Right lobe of liver (tissue), 6 donors: Measurements from ENCODE around the gene FBXO2. TPM values are rescaled to one million over a fixed set of nuclear protein-coding genes. Genes with fewer than 3 reads are reported as not detected.

ENCODE experiments used
- ATAC-seq, 4 donors: fragments of 200-7000 bp; cut with Tn5 transposase; one replicate each; pipeline ENCODE4 v1.9.1; 2020; ENCODE audit warnings: mild to moderate bottlenecking in 4 of 4, moderate library complexity in 4 of 4
- DNase-seq, 3 donors: peaks; one replicate each; pipeline ENCODE4 v3.0.0-alpha.2; 2020
- H3K27ac ChIP-seq, 3 donors: fragments of 200-600 bp; one replicate each; pipeline ENCODE4 v1.8.0; 2022
- H3K27me3 ChIP-seq, 2 donors: fragments of 200-600 bp; one replicate each; pipeline ENCODE4 v1.8.0; 2022
- H3K36me3 ChIP-seq, 4 donors: fragments of 200-600 bp; sonication (generic) in 1 of 4; one replicate each; pipeline versions ENCODE4 v1.5.1 to v1.8.0; 2017 to 2022; ENCODE audit warnings: control low read depth in 1 of 4
- H3K4me1 ChIP-seq, 4 donors: fragments of 200-600 bp; sonication (generic) in 1 of 4; one replicate each; pipeline versions ENCODE4 v1.5.1 to v1.8.0; 2017 to 2022; ENCODE audit warnings: control low read depth in 1 of 4
- H3K4me3 ChIP-seq, 3 donors: fragments of 200-600 bp; one replicate each; pipeline ENCODE4 v1.8.0; 2022
- H3K9me3 ChIP-seq, 4 donors: fragments of 200-600 bp; sonication (generic) in 1 of 4; one replicate each; pipeline versions ENCODE4 v1.5.1 to v1.8.0; 2017 to 2022; ENCODE audit warnings: control low read depth in 1 of 4
- CTCF ChIP-seq, 4 donors: fragments of 200-600 bp in 3 of 4; fragments of 450-650 bp in 1 of 4; IDR thresholded peaks; one replicate each; pipeline versions ENCODE4 v1.5.1 to v1.8.0; 2016 to 2022; ENCODE audit warnings: antibody characterized with exemption in 4 of 4, mild to moderate bottlenecking in 2 of 4
- POLR2A ChIP-seq: fragments of 450-650 bp; IDR thresholded peaks from one replicate; pipeline ENCODE4 v1.6.1; 2017; ENCODE audit warnings: antibody characterized with exemption, mild to moderate bottlenecking
- WGBS: methylation state at CpG from one replicate; pipeline ENCODE4 v1.1.6; 2018; ENCODE audit warnings: low coverage, low lambda C conversion rate; ENCODE audit not compliant: insufficient coverage; ENCODE audit errors: missing lambda C conversion rate; 5-methylcytosine and 5-hydroxymethylcytosine counted together
- intact Hi-C, 2 donors: fragments of 100-400 bp; cut with DNase I; formaldehyde crosslinking; loops; one replicate each; pipeline versions ENCODE4 v1.11.2 to v1.14.1; 2022
- total RNA-seq, 6 experiments: library from RNA; depleted of rRNA in 2 of 6; stranded (reverse); fragments of >200 nt in 2 of 6; fragmentation: NEBNext Ultra II Directional in 3 of 6; extraction: Animal tissue kit (Norgen Biotek cat#: 25700) in 3 of 6; gene quantifications; one replicate each; pipeline versions ENCODE4 v1.1.0 to v1.2.4, GENCODE V29; 2016 to 2023
- donor health status: DM: no; HTN: yes; CAD: no.
- donor health status: DM: no; HTN: no; CAD: no.
- donor health status: DM: no; HTN: no; CAD: no.
- donor health status: DM: no; HTN: yes; CAD: no.
- donor health status: DM: no; HTN: yes; CAD: no.

Gene FBXO2
- total RNA-seq, 6 experiments from 2014 or later, result 6.6 to 23.7 (median 16.0) TPM

GRCh38 chr1:11628767-11629166, 25.5 kb downstream of the FBXO2 start:
- DNase-seq, result no peak
- no peak overlapping the region for H3K27ac ChIP-seq
- no peak overlapping the region for H3K4me3 ChIP-seq
- no peaks in the 10 kb centered on the region for H3K9me3 ChIP-seq
- ATAC-seq, result no peak
- 87% methylated on average over 6 of the region's 7 CpGs for WGBS
- no peak for TF ChIP-seq POLR2A
- no peak for TF ChIP-seq CTCF (IDR thresholded peaks at IDR 0.05)
- H3K36me3 ChIP-seq, result no peaks in the 10 kb centered on the region
- H3K27me3 ChIP-seq, result no peaks in the 10 kb centered on the region
- H3K4me1 ChIP-seq, result no peaks in the 10 kb centered on the region
- intact Hi-C loops, result no loop called here

DNA sequence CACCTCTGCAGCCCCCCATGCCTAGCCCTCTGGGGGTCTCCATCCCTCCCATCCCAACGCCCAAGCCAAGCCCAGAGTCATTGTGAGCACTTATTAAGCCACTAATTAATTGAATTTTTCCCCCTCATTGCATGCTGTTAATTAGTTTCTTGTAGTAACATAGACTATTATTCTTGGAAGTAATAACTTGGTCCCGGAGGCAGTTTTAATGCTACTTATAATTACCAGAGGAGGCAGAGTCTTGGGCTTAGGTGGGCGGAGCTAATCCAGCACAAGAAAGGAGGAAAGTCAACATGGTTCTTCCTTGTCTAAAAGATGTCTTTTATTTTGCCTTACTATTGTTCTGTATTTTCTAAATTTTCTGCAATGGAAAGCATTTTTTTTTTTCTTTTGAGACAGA, 27.7 kb downstream of the FBXO2 start:
- DNase-seq (no peak), ATAC-seq (no peak)
- H3K36me3 ChIP-seq, result no peaks in the 10 kb centered on the region
- H3K4me1 ChIP-seq, result no peaks in the 10 kb centered on the region
- no peaks in the 10 kb centered on the region for H3K27me3 ChIP-seq
- intact Hi-C loops, result no loop called here
- no peak for TF ChIP-seq CTCF (IDR thresholded peaks at IDR 0.05)
- TF ChIP-seq POLR2A, result no peak
- H3K4me3 ChIP-seq, result no peak overlapping the region
- no peaks in the 10 kb centered on the region for H3K9me3 ChIP-seq
- no peak overlapping the region for H3K27ac ChIP-seq
- 63% methylated on average over 3 of the region's 3 CpGs for WGBS

GRCh38 chr1:11623702-11624101, 30.5 kb downstream of the FBXO2 start:
- no peak for TF ChIP-seq CTCF (IDR thresholded peaks at IDR 0.05)
- no peak for TF ChIP-seq POLR2A
- Histone ChIP-seq H3K36me3 (no peaks in the 10 kb centered on the region), H3K27me3 (no peaks in the 10 kb centered on the region), H3K4me1 (no peaks in the 10 kb centered on the region), H3K4me3 (no peak overlapping the region), H3K27ac (no peak overlapping the region), H3K9me3 (no peaks in the 10 kb centered on the region)
- intact Hi-C loops, result no loop called here
- ATAC-seq (no peak), DNase-seq (no peak)
- WGBS, result 66% methylated on average over 4 of the region's 8 CpGs

DNA sequence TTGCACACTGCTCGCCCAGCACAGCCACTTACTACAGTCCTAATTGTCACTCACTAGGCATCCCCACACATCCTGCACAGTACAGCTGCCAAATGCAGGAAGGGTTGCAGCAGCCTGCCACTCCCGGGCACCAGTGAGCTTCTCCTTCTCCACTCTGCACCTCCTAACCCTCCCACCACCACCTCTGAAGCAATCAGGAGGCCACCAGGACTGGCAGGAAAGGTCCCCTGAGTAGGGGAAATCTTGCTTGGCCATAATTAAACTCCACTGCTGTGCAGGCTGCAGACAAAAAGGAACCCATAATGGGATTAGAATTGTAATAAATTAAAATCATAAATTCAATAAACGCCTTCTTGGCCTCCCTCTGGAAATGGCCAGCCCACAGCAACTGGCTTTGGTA, 31.8 kb downstream of the FBXO2 start:
- ATAC-seq, result no peak
- Histone ChIP-seq H3K36me3 (no peaks in the 10 kb centered on the region), H3K9me3 (no peaks in the 10 kb centered on the region), H3K4me3 (no peak overlapping the region), H3K4me1 (no peaks in the 10 kb centered on the region), H3K27ac (no peak overlapping the region), H3K27me3 (no peaks in the 10 kb centered on the region)
- DNase-seq, result no peak
- intact Hi-C loops, result no loop called here
- TF ChIP-seq POLR2A, result no peak
- no peak for TF ChIP-seq CTCF (IDR thresholded peaks at IDR 0.05)
- 53% methylated on average over 3 of the region's 3 CpGs for WGBS

GRCh38 chr1:11620924-11621323, 33.3 kb downstream of the FBXO2 start:
- Histone ChIP-seq H3K4me3 (no peak overlapping the region), H3K4me1 (no peaks in the 10 kb centered on the region), H3K9me3 (no peaks in the 10 kb centered on the region), H3K27ac (no peak overlapping the region), H3K36me3 (no peaks in the 10 kb centered on the region), H3K27me3 (no peaks in the 10 kb centered on the region)
- WGBS, result 98% methylated on average over 5 of the region's 5 CpGs
- ATAC-seq (no peak), DNase-seq (no peak)
- TF ChIP-seq CTCF (IDR thresholded peaks at IDR 0.05), result no peak
- TF ChIP-seq POLR2A, result no peak
- intact Hi-C loops, result no loop called here
